Subcutaneous adipose tissue (tissue), 4 donors: ENCODE results near the gene CLEC2A. TPM values are rescaled to one million over a fixed set of nuclear protein-coding genes. Genes with fewer than 3 reads are reported as not detected.

Source experiments
- total RNA-seq, 4 donors: library from RNA; depleted of rRNA; stranded (reverse); fragments of >200 nt; gene quantifications; one replicate each; pipeline ENCODE4 v1.1.0, GENCODE V29; 2016
- TF ChIP-seq, protein P1 (sequence below): fragments of 450-650 bp; IDR thresholded peaks from one replicate; pipeline ENCODE4 v1.5.1; 2016; ENCODE audit warnings: low read depth, mild to moderate bottlenecking, control low read depth, antibody characterized with exemption, moderate library complexity

CLEC2A gene
- total RNA-seq, 4 donors from 2014 or later: not detected

DNA sequence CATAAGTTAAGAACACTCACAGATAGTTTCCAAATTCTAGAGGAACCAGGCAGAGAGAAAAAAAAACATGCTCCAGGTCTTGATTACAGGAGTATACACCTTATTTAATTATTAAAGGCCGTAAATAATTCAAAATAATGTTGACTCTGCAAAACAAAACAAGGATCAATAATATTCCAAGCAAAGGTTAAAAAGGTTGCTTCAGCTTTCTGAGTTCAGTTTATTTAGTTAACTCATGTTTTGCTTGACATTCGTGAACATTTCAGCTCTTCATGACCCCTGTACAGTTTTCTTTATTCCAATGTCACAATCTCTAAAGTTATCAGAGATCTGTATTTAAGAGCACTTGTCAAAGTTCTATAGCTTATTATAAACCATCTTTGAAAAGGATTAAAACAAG, 31.2 kb downstream of the CLEC2A start:
- TF ChIP-seq, protein P1, sequence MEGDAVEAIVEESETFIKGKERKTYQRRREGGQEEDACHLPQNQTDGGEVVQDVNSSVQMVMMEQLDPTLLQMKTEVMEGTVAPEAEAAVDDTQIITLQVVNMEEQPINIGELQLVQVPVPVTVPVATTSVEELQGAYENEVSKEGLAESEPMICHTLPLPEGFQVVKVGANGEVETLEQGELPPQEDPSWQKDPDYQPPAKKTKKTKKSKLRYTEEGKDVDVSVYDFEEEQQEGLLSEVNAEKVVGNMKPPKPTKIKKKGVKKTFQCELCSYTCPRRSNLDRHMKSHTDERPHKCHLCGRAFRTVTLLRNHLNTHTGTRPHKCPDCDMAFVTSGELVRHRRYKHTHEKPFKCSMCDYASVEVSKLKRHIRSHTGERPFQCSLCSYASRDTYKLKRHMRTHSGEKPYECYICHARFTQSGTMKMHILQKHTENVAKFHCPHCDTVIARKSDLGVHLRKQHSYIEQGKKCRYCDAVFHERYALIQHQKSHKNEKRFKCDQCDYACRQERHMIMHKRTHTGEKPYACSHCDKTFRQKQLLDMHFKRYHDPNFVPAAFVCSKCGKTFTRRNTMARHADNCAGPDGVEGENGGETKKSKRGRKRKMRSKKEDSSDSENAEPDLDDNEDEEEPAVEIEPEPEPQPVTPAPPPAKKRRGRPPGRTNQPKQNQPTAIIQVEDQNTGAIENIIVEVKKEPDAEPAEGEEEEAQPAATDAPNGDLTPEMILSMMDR: no peak

DNA sequence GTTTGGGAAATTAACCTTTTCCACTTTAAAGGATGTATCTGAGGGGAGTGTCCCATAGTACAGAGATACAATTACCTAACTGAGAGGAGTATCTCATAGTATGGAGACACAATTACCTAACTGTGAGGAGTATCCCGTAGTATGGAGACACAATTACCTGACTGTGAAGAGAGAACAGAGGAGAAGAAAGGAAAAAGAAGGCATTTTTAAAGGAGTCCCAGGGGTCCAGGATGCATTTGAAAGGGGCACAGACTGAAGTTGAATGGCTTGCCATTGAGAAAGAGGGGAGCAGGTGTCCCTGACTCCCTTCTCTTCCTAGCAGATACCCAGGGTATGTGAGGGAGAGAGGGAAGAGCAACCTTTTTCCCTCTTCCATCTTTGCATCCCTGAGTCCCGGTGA, 33.0 kb downstream of the CLEC2A start:
- TF ChIP-seq, protein P1: no peak

DNA sequence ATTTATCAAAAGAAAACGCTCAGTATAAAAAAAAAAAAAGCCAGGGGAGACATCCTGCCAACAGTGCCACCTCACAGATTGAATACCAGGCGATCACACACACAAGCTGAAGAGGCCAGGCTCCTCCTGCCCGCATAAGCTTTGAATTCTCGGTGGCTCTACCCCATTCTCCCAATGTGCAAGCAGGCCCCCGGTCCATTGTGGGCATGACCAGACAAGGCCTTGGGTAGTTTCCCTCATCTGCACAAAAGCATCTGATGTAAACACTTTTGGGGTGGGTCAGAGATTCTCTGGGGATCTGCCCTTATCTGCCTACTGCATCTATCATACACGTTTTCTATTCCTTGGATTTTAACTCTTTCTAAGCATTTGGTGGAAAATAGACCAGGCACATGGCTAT, 34.6 kb downstream of the CLEC2A start:
- TF ChIP-seq, protein P1: no peak

DNA sequence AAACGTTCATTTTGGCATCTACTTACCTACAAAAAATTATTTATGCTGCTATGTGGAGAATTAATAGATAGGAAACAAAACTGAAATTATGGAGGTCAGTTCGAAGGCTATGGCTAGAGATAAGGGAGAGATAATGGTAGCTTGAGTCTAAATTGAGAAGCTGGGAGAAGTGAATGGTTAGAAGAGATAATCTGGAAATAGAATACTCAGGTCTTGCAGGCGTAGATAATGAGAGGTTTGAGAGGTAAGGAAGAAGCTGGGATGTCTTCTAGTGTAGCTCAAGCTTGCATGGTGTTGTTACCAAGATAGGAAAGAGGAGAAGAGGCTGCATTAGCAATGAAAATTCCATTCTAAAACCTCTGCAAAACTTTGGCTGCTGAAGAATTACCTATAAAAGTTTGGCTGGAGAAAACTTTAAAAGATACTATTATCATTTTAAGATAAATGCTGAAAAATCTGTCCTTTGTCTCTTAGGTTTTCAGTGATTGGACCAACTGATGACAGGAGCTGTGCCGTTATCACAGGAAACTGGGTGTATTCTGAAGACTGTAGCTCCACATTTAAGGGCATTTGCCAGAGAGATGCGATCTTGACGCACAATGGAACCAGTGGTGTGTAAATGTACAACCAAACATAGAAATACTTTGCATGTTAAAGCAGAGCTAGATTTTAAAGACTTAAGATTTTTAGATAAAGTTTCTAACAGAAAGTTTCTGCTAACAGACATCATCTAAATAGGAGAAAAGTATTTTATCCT, 36.8 kb downstream of the CLEC2A start:
- TF ChIP-seq, protein P1: no peak

DNA sequence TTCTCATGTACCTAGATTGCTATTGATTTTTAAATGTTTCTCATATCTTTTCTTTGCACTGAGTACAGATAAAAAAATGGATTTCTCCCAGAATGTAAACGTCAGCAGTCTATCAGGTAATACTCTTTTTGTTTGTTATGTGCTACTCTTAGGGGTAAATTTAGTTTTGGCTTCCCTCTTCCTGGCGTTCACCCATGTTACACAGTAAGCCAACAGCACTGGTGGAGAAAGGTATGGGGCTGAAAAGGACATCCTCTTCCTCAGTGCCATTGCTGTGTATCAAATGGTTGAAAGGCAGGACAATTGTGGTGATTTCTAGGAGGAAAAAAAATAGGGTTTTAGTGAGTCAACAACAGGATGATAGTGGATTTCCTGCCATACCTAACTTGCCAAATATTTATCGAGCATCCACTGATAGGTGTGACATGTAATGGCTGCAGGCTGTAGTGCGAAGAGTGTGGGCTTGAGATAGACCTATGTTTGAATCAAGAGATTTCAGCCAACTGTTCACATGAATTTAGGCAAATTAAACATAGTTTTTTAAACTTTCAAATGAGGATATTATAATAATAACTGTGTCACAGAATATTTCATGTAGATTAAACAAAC, 43.4 kb downstream of the CLEC2A start:
- TF ChIP-seq, protein P1: no peak

DNA sequence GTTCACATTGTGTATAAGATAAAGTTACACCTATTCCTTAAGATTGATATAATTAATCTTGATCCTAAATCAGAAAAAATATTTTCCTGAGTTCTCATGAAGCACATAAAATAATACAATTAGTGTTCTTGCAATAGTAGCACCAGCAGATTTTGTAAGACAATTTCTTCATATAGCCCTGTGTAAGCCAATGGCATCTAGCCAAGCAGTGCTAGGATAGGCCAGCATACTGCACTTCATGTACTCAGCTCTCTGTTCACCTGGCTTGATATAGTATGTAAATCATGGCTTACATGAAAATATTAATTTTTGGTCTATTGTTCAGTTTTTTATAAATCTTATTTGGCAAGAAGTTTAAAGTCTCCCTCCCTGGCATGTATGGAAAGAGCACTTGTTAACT, 49.0 kb downstream of the CLEC2A start:
- TF ChIP-seq, protein P1: no peak

DNA sequence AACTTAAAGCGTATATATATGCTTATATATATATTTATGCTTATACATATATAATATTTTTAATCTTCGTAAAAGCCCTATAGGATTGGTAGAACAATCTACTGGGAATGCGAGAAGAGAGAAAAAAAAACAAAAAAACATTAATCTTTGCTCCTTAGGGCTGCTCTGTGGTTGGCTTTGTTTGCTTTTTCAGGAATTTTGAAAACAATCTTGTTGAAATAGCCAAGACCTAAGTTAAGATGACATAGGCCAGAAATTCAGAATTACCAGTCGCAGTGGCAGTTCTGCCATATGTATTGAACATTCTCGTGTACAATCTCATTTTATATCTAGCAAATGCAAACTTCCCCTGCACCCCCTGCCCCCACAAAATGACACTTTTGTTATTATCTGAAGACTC, 50.2 kb downstream of the CLEC2A start:
- TF ChIP-seq, protein P1: no peak
